ENCODE results near the gene PXDC1.

- no peak for TF ChIP-seq POLR2A (IDR thresholded peaks at IDR 0.05)
- TF ChIP-seq CTCF (IDR thresholded peaks at IDR 0.05) = no peak
Observed at GRCh38 chr6:3740551-3741476, 10.7 kb downstream of the PXDC1 start.

Measured in lower leg skin (tissue), 3 donors.